ENCODE measurements around the gene SH2D2A. TPM values are rescaled to one million over a fixed set of nuclear protein-coding genes. Genes with fewer than 3 reads are reported as not detected.
A peak's percentile ranks its signal among the peaks of the same experiment; 100 is the strongest.

SH2D2A gene
- total RNA-seq, 1 donor from 2014 or later: 0.88 TPM

DNA sequence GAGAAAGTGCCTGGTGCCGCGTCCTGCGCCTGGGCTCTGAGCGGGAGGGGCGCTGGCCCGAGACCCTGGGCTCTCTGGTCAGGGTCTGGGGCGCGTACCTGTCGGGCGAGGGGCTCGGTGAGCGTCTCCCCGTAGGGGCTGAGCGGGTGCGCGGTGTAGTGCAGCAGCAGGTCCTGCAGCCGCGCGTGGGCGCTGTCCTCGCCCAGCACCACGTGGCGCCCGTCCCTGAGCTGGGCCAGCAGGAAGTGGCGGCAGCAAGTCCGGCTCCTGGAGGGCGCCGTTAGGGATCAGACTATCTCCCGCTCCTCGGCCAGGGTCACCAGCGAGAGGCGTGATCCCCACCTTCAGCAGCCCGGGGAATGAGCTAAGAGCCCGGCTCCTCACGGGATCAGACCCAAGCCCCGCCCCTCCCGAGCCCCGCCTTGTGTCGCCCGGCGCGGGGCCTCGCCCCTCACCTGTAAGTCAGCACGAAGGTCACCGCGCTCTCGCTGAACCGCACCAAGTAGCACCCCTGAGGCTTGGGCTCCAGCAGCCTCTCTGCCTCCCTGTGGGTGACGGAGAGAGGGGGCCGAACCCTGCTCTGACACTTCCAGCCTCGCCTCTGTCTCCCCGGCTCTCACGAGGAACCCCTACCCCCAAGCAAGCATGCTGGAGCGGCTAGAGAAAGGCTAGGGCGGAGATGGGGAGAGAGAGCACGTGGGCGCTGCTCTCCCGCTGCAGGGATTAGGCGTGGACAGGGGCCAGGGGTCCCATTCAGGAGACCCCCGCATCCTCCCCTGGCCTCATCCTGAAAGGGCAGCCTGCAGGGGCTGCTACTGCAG is 2.7 kb downstream of the SH2D2A start:
- Histone ChIP-seq H3K4me1 (peaks cover 28% of the 10 kb centered on the region), H3K9me3 (replicated peaks) (no peaks in the 10 kb centered on the region), H3K4me3 (peak overlapping the region; percentile 65), H3K36me3 (no peaks in the 10 kb centered on the region), H3K27ac (replicated peaks) (peak overlapping the region; percentile 81), H3K27me3 (ENCODE audit: low read depth) (peaks cover 33% of the 10 kb centered on the region)
- intact Hi-C loops (cut with micrococcal nuclease): no loop called here
- TF ChIP-seq, protein P1, sequence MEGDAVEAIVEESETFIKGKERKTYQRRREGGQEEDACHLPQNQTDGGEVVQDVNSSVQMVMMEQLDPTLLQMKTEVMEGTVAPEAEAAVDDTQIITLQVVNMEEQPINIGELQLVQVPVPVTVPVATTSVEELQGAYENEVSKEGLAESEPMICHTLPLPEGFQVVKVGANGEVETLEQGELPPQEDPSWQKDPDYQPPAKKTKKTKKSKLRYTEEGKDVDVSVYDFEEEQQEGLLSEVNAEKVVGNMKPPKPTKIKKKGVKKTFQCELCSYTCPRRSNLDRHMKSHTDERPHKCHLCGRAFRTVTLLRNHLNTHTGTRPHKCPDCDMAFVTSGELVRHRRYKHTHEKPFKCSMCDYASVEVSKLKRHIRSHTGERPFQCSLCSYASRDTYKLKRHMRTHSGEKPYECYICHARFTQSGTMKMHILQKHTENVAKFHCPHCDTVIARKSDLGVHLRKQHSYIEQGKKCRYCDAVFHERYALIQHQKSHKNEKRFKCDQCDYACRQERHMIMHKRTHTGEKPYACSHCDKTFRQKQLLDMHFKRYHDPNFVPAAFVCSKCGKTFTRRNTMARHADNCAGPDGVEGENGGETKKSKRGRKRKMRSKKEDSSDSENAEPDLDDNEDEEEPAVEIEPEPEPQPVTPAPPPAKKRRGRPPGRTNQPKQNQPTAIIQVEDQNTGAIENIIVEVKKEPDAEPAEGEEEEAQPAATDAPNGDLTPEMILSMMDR (IDR thresholded peaks at IDR 0.05; ENCODE audit: borderline replicate concordance): peak; percentile 67
- peak; percentile 67 for DNase-seq

DNA sequence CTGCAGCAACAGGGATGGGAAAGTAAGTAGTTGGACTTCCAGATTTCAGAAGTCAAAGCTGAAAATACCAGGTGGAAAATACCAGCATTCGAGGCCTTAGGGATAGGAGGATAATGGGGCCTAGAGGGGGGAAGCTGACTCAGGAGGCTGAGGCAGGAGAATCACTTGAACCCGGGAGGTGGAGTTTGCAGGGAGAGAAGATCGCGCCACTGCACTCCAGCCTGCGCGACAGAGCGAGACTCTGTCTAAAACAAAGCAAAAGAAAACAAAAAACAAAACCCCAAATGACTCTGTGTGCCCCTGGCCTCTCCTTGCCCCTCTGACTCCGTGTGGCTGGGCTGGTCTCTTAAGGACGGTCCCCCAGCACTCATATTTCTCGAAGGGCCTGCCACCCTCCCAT is 3.4 kb downstream of the SH2D2A start:
- no peak for DNase-seq
- peaks cover 28% of the 10 kb centered on the region for H3K4me1 ChIP-seq
- peak overlapping the region; percentile 65 for H3K4me3 ChIP-seq
- intact Hi-C loops (cut with micrococcal nuclease): no loop called here
- TF ChIP-seq, protein P1 (IDR thresholded peaks at IDR 0.05; ENCODE audit: borderline replicate concordance): no peak
- H3K27me3 ChIP-seq (ENCODE audit: low read depth): peaks cover 33% of the 10 kb centered on the region
- H3K27ac ChIP-seq (replicated peaks): no peak overlapping the region
- H3K36me3 ChIP-seq: no peaks in the 10 kb centered on the region
- H3K9me3 ChIP-seq (replicated peaks): no peaks in the 10 kb centered on the region

DNA sequence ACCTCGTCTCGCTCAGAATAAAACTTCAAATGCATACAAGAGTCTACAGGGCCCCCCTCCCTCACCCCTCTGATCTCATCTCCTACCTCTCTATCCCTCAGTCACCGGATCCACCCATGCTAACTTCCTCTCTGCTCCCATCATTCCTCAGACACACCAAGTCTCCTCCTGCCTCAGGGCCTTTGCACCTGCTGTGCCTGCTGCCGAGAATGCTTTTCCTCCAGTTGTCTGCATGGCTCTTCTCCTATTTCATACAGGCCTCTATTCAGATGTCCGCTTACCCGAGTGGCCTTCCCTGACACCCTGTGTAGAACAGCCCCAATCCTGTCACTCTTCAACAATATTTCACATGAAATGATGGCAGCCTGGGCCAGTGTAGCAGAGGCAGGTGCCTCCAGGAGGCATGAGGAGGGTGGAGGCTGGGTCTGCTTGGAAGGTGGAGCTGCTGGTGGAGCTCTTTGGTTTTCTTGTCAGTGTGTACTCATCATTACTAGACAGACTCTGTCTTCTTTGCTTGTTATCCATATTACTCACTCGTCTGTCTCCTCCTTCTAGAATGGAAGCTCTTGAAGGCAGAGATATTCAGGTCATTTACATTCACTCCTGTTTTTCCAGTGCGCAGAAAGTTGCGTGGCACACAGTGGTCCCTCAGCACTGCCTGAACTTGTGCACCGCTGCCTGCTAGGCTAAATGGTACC is 4.2 kb downstream of the SH2D2A start:
- intact Hi-C loops (cut with micrococcal nuclease): no loop called here
- no peaks in the 10 kb centered on the region for H3K36me3 ChIP-seq
- TF ChIP-seq, protein P1 (IDR thresholded peaks at IDR 0.05; ENCODE audit: borderline replicate concordance): no peak

DNA sequence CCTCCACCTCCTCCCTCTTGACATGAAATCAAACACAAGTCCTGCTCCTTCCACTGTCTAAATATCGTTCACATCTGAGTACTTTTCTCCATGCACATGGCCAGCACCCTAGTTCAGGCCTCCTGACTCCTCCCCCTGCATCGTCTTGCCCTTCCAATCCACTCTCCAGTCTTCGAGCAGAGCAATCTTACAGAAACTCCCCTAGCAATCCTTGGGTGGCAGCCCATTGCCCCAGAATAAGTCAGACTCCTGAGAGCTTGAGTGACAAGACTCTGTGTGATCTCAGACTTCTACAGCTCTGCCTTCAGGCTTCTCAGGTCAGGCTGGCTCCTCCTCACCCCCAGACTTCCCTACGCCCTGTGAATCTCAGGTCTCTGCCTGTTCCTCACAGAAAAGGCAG is 5.5 kb downstream of the SH2D2A start:
- TF ChIP-seq, protein P1 (IDR thresholded peaks at IDR 0.05; ENCODE audit: borderline replicate concordance): no peak
- H3K27ac ChIP-seq (replicated peaks): no peak overlapping the region
- peaks cover 30% of the 10 kb centered on the region for H3K27me3 ChIP-seq (ENCODE audit: low read depth)
- H3K4me1 ChIP-seq: peaks cover 40% of the 10 kb centered on the region
- intact Hi-C loops (cut with micrococcal nuclease): no loop called here
- no peak for DNase-seq
- no peak overlapping the region for H3K4me3 ChIP-seq
- H3K9me3 ChIP-seq (replicated peaks): no peaks in the 10 kb centered on the region
- H3K36me3 ChIP-seq: no peaks in the 10 kb centered on the region

More for the DNA sequence above, 4.2 kb downstream of the SH2D2A start:
- Histone ChIP-seq H3K4me1 (peaks cover 33% of the 10 kb centered on the region), H3K4me3 (no peak overlapping the region), H3K9me3 (replicated peaks) (no peaks in the 10 kb centered on the region), H3K27me3 (ENCODE audit: low read depth) (peaks cover 33% of the 10 kb centered on the region), H3K27ac (replicated peaks) (no peak overlapping the region)
- DNase-seq: no peak

DNA sequence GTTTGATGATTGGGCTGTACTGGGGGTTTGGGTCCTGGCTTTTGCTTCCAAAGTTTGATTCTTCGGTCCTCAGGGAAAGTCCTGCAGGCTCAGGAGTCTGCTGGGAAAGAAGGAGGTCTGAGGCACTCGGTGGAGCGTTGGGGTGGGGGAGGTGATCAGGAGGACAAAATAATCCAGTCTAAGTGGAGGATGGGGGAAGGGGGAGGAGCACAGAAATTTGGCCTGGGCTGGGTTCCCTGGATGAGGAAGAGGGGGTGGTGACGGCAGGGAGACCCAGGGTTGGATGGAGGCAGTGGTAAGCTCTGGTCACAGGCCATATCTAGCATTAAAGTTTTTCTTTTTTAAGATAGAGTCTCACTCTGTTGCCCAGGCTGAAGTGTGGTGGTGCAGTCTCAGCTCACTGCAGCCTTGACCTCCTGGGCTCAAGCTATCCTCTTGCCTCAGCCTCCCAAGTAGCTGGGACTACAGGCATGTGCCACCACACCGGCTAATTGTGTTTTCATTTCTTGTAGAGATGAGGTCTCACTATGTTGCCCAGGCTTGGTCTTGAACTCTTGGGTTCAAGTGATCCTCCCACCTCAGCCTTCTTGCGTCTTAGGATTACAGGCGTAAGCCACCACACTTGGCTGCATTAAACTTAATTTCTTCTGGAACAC is 6.8 kb downstream of the SH2D2A start:
- DNase-seq: no peak
- intact Hi-C loops (cut with micrococcal nuclease): no loop called here

More for the DNA sequence above, 6.8 kb downstream of the SH2D2A start:
- Histone ChIP-seq H3K9me3 (replicated peaks) (no peaks in the 10 kb centered on the region), H3K27ac (replicated peaks) (no peak overlapping the region), H3K4me3 (no peak overlapping the region), H3K4me1 (peaks cover 50% of the 10 kb centered on the region), H3K27me3 (ENCODE audit: low read depth) (peaks cover 30% of the 10 kb centered on the region), H3K36me3 (no peaks in the 10 kb centered on the region)
- TF ChIP-seq, protein P1 (IDR thresholded peaks at IDR 0.05; ENCODE audit: borderline replicate concordance): no peak

Data from left ventricle myocardium inferior (tissue), 1 donor.